ENCODE results near the gene FOCAD.
"Not testable (repeated sequence)": the region's sequence is repeated elsewhere in the genome, so short reads cannot be mapped to it uniquely, and the experiment has no call there.

FOCAD gene

DNA sequence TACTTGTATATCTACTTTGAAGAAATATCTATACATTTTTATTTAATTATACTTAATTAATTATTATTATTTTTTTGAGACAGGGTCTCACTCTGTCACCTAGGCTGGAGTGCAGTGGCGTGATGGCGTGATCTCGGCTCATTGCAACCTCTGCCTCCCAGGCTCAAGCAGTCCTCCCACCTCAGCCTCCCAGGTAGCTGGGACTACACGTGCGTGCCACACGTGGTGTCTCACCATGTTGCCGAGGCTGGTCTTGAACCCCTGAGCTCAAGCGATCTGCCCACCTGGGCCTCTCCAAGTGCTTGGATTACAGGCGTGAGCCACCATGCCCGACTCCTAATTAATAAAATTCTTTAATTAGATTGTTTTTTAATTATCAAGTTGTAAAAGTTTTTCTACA lies 10.5 kb upstream of the FOCAD start:
- DNase-seq, result not testable (repeated sequence)

DNA sequence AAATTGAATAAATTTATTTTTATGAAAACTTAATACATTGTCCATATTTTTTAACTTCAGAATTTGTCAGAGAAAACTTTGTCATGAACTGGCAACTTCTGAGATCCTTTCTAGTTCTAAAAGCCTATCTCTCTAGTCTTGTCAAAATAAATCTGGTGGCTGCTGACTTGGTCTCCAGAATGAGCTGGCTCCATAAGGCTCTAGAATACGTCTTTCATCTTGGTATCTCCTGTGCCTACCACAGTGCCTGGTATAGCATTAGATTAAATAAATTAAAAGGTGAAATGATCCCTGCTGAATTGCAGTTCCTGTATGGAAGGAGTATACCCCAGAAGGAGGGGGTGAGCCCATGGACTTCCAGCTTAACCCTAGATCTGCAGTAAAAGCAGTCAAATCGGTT lies 2.6 kb upstream of the FOCAD start:
- no peak for DNase-seq

DNA sequence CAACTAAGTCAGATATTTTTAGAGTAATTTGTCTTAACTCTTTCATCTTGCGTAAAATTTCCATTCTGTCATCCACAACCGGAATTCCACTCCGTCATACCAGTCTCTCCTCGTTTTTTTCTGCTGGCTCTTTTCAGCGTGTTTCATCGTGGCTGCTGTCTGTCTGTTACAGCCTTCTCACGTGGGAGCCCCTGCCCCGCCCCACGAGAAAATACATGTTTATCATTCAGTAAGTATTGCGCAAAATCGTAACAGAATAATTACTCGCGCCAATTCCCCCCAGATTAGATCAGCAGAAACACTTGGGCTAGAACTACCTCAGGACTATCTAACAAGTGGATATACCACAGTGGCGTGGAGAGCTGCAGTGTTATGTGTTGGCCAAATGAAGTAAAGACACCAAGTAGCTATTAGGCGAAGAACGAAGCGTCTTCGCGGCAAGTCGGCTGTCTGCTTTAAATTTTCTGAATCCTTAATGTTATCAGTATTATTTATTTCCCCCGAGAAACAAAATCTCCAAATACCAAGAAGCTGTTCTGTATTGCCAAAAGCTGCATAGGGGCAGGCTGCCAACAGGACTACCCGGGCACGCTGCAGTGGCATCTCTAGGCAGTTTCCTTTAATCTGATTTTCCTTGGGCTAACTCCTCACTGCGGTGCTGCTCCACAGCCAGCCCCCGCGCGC lies 566 bp upstream of the FOCAD start:
- peak; percentile 24 to 62 for DNase-seq

DNA sequence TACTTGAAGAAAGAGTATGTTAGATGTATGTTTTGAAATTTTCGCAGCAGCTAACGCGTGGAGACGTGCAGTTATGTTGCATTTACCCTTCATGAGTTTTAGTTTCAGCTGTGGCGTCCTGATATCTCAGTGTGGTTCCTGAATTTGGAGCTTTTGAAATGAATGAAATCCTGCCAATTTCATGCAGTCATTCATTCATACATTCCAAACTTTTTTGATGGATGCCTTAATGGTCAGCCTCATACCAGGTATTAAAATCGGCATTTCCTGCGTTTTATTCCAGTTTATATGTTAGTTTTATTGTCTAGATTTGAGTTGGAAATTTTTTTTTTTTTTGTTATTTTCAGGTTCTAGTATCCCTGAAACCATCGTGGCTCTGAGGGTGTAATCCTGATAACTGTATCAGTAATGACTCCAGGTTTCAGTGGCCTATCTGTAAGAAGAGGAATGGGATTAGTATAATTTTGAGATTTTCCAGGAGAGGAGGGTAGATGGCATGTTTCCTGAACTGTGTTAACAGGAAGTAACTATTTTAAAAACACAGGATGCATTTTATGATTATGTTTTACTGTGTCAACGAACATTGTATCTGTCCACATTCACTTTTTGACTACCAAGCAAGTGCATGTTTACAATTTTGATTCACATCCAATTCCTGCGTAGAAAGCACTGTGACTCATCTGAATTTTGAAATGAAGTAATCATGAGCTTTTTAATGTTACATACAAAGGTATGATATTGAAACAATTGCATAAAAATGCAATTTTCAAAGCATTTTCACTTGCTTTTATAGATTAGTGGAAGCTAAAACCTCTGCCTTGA lies 1.0 kb downstream of the FOCAD start:
- DNase-seq, result no peak

DNA sequence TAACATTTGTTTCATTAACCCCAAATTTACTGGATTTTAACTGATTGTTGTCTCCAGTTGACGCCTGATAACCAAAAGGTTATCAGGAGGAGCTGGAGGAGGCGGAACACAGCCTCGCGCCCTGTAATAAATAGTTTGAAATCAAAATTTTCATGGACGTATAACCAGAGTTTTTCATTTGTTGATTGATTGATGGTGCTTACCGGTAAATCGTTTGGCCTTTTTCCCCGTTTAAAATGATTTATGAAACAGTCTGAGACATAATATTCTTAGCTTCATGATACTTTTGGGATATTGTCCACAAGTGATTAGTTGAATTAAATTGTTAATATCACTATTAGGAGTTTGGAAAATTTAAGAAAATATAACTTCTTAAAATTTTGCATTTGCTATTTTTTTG lies 1.7 kb downstream of the FOCAD start:
- no peak for DNase-seq

DNA sequence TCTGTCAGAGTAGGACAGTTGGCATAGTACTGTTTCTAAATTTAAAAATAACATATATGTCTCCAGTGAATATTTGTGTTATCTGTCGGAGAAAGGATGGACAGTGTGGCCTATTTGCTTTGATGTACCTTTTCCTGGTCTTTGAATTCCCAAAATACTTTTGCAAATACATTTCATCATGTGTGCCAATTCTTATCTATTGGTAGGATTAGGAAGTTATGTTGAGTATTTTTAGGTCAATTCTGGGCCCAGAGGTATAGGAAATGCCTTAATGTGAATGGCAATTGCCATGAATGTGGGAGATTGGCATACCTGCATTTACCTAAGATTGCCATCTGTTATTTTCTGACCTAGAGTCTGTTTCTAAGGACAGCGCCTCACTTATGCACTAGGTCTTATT lies 5.8 kb downstream of the FOCAD start:
- no peak for DNase-seq

DNA sequence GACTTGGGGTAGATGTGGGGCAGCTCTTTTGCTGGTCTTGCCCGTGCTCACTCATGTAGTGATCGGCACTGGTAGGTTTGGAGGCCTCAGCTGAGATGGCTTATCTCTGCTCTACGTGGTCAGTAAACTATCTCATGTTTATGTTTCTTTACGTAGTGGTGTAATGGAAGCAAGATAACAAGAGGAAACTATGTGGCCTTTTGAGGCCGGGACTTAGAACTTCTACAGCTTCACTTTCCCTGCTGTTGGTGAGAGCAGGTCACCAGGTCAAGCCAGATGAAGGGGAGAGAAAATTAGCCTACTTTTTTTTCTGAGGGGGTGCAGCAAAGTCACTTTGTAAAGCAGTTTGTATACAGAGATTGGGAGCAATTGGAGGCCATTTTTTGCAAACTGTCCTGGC lies 8.5 kb downstream of the FOCAD start:
- DNase-seq, result no peak

DNA sequence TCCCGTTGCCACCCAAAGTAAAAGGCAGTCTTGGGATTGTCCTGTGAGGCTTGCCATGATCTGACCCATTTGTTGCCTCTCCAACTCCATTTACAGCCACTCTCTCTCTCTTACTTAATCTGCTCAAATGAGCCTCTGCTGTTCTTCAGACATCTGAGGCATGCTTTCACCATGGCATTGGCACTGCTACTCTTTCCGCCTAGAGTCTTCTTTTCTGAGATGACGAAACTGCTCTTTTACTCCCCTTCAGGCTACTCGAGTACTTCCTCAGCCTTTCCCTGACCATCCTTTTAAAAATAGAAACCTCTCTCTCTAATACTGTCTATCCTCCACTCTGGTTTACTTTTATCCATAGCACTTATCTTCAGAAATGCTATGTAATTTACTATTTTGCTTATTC lies 9.0 kb downstream of the FOCAD start:
- no peak for DNase-seq

DNA sequence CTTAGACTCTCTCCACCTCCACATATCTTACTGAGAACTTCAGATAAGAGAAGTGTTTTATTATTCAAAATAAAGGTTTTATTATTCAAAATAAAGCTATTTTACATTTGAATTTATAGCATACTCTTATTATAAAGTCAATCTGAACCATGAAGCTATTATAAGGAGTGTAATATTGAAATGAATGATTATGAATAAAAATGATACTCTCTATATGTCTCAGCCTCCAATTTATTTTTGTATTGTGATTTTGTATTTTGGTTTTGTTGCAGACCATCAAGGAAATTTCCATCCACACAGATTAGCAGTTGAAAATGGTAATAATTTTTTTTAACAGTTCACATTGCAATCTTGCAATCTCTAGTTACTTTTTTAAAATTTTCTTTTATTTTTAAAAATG lies 10.2 kb downstream of the FOCAD start:
- no peak for DNase-seq

DNA sequence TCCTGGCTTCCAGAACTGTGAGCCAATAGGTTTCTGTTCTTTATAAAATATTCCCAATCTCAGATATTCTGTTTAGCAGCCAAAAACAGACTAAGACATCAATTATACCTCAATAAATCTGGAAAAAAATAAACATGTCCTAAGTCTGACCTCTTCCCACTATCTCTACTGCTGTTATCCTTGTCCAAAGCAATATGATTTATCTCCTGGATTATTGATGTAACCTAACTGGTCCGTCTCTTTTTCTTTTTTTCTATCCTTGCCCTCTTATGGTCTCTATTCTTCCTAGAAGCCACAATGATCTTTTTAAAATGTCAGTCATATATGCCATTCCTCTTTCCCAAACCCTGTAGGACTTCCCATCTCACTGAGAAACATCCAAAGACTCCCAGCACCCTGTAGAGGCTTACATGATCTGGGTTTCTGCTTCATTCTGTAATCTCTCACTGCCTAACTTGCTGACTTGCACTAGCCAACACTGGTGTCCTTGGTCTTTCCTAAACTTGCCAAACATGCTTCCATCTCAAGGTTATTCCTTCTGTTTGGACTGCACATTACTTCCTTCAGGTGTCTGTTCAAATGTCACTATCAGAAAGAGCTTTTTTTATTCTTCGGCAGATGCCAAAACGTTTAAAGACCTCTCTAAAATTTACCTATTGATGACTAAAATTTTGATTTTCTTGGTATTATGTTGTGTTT lies 13.1 kb downstream of the FOCAD start:
- no peak for DNase-seq

DNA sequence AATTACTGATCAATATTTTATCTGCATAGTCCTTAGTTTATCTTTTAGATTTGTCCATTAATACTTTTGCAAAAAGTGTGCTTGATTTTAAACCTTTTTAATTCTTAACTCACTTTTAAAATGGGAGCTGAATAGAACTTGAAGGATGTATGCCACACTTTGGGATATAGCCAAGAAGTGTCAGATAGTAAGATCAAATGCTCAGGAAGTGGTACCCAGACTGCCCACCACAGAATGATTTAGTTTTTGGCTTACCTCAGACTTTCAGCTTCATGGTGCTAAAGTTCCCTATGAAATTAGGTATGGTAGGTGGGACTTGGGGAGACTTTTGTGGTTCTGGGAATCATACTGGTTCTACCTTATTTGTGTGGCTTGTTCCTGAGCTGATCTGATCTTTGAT lies 14.7 kb downstream of the FOCAD start:
- no peak for DNase-seq

DNA sequence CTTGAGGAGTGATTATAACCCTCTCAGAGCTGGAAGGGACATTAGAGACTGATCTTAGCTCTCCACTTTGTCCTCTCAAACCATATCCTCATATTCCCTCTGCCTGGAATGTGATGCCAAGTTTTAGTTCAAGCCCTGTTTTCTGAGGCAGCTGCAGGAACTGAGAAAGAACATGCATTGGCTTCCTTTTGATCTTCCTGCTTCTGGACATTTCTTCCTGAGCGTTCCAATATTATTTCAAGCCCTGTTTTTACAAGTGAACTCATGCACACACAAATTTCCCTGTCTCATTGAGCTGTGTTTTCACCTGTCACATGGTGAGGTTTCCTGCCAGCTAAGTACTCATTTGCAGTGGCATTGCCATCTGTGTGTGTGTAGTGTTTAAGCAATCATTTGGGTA lies 17.0 kb downstream of the FOCAD start:
- DNase-seq, result no peak

DNA sequence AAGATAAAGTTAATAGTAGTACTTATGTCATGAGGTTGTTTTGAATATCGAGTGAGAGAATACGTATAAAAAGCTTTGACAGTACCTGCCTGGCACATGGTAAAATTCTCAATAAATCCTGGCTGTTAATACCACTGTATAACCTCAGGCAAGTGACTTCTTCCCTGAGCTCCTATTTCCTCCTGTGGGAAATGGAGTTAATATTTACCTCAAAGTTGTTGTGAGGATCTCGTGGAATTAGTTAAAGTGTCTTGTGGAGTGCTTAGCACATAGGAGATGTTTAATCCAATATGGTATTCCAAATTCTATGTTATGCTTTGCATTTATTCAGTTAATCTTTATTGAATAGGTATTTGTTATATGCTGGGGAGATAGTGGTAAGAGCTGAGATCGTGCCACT lies 18.5 kb downstream of the FOCAD start:
- DNase-seq, result no peak

DNA sequence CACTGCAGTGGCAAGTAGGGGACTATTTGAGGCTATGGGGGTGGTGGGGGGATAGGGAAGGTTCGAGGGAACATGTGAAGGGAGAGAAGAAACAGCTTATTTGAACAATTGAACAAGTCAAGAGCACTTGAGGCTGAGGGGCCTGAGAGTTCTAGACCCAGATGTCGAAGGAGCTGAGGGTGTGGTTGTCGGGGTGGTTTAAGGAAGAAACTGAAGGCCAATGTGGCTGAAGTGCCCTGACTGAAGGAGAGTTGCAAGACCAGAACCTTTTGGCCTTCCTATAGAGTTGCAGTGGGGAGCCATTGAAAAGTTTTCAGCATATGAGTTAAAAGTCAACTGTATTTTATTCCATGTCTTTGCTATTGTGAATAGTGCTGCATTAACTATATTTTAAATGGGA lies 19.1 kb downstream of the FOCAD start:
- no peak for DNase-seq

DNA sequence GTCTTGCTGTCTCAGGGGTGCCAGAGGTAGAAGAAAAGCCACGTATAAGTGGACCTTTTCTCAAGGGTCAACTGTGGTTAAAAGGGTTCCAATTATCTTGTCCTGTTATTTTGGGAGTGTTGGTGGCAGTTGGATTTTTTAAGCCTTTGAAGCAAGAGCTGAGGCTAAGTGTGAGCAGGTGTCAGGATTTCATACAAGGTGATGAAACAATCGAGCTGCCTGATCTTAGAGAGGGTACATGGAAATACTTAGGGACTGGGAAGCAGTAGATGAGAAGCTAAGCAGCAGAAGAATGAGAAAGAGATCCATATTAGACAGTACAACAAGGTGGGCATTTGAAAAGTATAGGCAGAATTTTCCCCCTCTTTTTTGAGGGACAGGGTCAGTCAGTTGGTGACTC lies 23.6 kb downstream of the FOCAD start:
- DNase-seq, result no peak

DNA sequence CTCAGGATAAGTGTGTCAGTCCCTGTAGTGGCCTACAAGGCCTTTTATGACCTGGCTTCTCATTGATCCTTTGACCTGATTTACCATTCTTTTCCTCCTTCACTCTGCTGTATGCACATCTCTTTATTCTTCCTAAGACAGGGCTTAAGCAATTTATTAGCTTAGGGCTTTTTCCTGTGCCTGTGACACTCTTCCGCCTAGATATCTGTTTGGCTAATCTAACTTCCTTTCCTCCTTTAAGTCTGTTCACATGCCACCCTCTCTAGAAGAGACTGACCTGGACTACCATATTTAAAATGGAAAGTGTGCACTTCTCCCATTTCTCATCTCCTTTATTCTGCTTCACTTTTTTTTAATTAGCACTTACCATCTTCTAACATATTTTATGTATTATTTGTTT lies 29.1 kb downstream of the FOCAD start:
- DNase-seq, result no peak

DNA sequence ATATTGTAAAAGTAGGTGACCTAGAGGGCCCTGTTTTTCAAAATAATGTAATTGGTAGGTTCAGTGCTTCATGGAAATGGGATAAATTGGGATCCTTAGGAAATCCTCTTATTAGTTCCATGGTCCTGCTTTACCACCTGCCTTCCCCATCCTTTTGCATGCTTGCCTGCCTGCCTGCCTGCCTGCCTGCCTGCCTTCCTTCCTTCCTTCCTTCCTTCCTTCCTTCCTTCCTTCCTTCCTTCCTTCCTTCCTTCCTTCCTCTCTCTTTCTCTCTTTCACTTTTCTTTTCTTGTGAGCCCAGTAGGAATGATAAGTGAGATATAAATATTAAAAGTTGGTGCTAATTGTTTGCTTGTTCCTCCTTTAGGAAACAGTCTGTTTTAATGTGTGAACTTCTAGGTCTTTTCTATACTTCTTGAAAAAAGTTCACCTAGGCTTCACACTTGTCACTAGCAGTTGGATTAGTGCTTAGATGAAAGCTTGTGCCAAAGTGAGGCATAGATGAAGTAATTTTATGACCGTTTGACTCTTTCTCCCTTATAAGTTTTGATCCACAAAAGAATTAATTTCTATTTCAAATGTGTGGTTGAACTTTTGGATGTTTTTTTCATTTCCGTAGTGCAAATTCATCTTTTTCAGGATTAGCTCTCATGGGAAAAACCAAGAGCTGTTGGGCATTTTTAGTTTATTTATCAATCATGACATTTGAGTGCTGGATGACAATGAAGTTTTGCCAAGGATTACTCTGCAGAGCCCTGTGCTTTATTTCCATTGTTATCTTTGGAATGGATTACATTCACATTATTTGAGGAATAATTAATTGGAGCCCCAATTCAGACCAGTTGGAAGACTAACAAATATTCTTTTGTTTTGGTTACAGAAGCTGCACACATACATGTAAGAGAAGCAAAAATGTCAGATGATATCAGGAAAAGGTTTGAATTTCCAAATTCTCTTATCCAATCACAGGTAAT lies 30.7 kb downstream of the FOCAD start:
- DNase-seq, result no peak

DNA sequence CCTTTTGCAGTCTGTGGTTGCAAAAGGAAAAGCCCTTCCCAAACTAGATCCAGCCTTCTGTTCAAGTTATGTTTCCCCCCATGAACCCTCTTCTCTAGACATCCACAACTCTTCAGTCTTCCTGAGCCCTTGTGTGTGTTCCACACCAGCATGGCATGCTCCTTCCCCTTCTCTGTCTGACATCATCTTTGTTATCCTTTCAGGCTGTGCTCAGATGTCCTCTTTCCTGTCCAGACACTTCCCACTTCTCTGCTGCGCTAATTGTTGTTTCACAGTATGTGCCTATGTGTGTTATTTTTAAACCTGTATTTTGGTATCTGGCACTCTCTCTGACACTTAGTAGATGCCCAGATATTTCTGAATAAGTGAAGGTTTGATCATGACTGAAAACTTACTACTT lies 38.2 kb downstream of the FOCAD start:
- DNase-seq, result no peak

DNA sequence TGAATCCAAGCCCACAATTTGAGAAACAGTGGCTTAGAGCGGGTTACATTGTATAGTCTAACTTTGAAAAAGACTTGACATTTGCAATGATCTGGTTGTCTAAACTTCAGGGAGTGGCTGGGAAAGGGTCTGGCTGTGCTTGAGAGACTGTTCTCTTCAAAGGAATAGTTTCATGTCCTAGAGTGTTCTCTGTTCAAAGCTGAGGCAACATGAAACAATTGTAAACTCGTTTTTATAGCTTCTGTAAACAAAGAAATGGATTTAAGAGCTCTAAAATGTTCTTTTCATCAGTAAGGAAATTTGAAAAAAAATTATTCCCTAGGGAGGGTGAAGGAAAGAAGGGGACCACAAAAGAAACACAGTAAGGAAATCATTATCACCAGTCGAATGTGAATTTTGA lies 41.6 kb downstream of the FOCAD start:
- DNase-seq, result no peak

DNA sequence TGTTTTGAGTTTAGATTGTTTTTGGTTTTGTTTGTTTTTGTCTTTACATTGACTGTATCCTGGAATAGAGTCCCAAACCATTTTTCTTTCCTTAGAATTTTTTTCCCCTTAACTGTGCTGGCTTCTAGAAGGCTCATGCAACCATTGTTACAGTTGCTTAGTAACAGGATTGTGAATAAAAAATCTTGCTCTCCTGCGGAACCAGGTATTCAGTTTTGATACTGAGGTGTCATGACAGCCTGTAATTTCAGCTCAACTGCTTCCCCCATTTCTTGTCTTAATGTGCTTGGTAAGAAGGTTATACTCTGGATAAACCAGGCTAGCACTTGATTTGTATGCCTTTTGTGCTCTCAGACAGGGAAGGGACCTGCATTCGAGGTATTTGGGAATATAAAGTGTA lies 42.1 kb downstream of the FOCAD start:
- DNase-seq, result no peak

DNA sequence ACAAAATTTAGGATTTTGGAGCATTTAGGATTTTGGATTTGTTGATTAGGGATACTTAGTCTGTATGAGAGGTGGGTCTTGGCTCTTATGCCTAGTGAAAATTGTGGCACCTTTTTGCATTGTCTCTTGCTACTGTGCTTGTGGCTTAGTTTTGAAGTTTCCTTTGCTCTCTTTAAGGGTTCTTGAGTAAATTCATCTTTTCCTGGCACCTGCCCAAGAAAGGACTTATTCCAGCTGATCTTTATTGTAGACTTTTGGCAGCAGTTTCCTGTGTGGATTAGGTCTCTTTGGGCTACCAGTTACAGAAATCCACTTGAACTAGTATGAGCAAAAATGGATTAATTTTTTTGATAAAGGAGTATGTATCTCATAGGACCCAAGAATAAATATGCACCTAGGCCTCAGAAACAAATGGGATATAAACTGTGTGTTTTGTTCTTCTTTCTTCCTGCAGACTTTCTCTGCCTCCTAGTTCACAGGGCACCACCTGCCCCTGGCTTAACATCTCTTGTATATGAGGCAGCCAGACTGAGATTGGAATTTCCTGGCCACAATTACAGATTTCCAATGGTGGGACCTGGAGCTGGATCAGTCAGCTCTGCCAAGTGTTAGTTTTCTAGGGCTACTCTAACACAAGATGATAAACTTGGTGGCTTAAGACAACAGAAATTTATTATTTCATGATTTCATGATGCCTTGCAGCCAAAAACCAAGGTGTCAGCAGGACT lies 44.6 kb downstream of the FOCAD start:
- DNase-seq, result no peak

DNA sequence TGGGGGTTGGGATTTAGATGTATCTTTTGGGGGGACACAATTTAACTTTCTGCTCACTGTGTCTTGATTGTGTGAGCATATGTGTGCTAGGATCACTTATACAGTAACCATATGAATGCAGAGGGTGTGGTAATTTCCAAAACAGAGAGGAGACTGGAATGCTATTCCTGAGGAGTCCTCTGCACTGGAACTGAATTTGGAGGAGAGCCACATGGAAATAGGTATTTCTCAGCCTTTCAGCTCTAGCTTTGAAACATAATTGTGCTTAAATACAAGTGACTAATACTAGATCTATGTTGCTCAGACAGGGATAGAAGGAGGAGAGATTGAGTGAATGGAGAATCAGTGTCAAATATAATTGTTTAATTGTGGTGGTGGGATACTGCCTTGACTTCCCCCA lies 45.5 kb downstream of the FOCAD start:
- DNase-seq, result no peak
